H9 (cell line): ENCODE results near the gene SPIB. TPM values are rescaled to one million over a fixed set of nuclear protein-coding genes. Genes with fewer than 3 reads are reported as not detected.

ENCODE experiments used
- DNase-seq: peaks from one replicate; pipeline ENCODE4 v3.0.0-alpha.2; 2017
- H2AFZ ChIP-seq: one replicate; pipeline ENCODE4 v1.6.1; 2013; ENCODE audit warnings: mild to moderate bottlenecking, low read length, control low read depth, moderate library complexity
- H2AK5ac ChIP-seq: 2 replicates; pipeline ENCODE4 v1.6.1; 2013; ENCODE audit warnings: low read length, control low read depth, mixed read lengths; ENCODE audit not compliant: insufficient read length
- H2BK120ac ChIP-seq: one replicate; pipeline ENCODE4 v1.6.1; 2013; ENCODE audit warnings: low read depth, mild to moderate bottlenecking, low read length, control low read depth, inconsistent platforms; ENCODE audit not compliant: poor library complexity, severe bottlenecking
- H2BK12ac ChIP-seq: 2 replicates; pipeline ENCODE4 v1.6.1; 2013; ENCODE audit warnings: low read length, control low read depth, mixed read lengths, low read depth; ENCODE audit not compliant: insufficient read length
- H2BK15ac ChIP-seq: 2 replicates; pipeline ENCODE4 v1.6.1; 2013; ENCODE audit warnings: low read depth, low read length, control low read depth
- H2BK20ac ChIP-seq: one replicate; pipeline ENCODE4 v1.6.1; 2013; ENCODE audit warnings: low read depth, mild to moderate bottlenecking, low read length, control low read depth, inconsistent platforms; ENCODE audit not compliant: poor library complexity, severe bottlenecking
- H2BK5ac ChIP-seq: 2 replicates; pipeline ENCODE4 v1.6.1; 2013; ENCODE audit warnings: low read length, control low read depth, mixed read lengths; ENCODE audit not compliant: insufficient read length
- H3K14ac ChIP-seq: 2 replicates; pipeline ENCODE4 v1.6.1; 2013; ENCODE audit warnings: low read length, control low read depth; ENCODE audit not compliant: insufficient read depth
- H3K18ac ChIP-seq: 2 replicates; pipeline ENCODE4 v1.6.1; 2013; ENCODE audit warnings: low read depth, mild to moderate bottlenecking, mixed read lengths, low read length, control low read depth; ENCODE audit not compliant: insufficient read length
- H3K23ac ChIP-seq: 2 replicates; pipeline ENCODE4 v1.6.1; 2013; ENCODE audit warnings: low read length, control low read depth, mixed read lengths, low read depth; ENCODE audit not compliant: insufficient read length
- H3K23me2 ChIP-seq: 2 replicates; pipeline ENCODE4 v1.6.1; 2013; ENCODE audit warnings: low read depth, mild to moderate bottlenecking, mixed read lengths, low read length, control low read depth; ENCODE audit not compliant: insufficient read length, poor library complexity, severe bottlenecking
- H3K27ac ChIP-seq: 2 replicates; pipeline ENCODE4 v1.5.1; 2013; ENCODE audit warnings: low read length, control low read depth, mixed read lengths, low read depth; ENCODE audit not compliant: insufficient read length
- H3K27me3 ChIP-seq: 2 replicates; pipeline ENCODE4 v1.6.1; 2013; ENCODE audit warnings: low read length, control low read depth, inconsistent platforms; ENCODE audit not compliant: insufficient read depth
- H3K4ac ChIP-seq: 2 replicates; pipeline ENCODE4 v1.6.1; 2013; ENCODE audit warnings: low read depth, mild to moderate bottlenecking, control low read depth, inconsistent platforms, low read length, moderate library complexity
- H3K4me1 ChIP-seq: 2 replicates; pipeline ENCODE4 v1.6.1; 2013; ENCODE audit warnings: low read length, control low read depth, inconsistent platforms; ENCODE audit not compliant: insufficient read depth
- H3K4me2 ChIP-seq: 2 replicates; pipeline ENCODE4 v1.6.1; 2013; ENCODE audit warnings: low read length, control low read depth, mixed read lengths; ENCODE audit not compliant: insufficient read length, insufficient read depth
- H3K56ac ChIP-seq: 2 replicates; pipeline ENCODE4 v1.6.1; 2013; ENCODE audit warnings: low read depth, mild to moderate bottlenecking, mixed read lengths, low read length, control low read depth; ENCODE audit not compliant: insufficient read length
- H3K79me1 ChIP-seq: 2 replicates; pipeline ENCODE4 v1.6.1; 2013; ENCODE audit warnings: low read depth, mild to moderate bottlenecking, moderate library complexity, low read length, control low read depth, inconsistent platforms; ENCODE audit not compliant: insufficient read depth, poor library complexity, severe bottlenecking
- H3K79me2 ChIP-seq: 2 replicates; pipeline ENCODE4 v1.6.1; 2013; ENCODE audit warnings: low read length, control low read depth, inconsistent platforms; ENCODE audit not compliant: insufficient read depth
- H3K9ac ChIP-seq: 2 replicates; pipeline ENCODE4 v1.6.1; 2013; ENCODE audit warnings: low read length, control low read depth, mixed read lengths; ENCODE audit not compliant: insufficient read length; ENCODE audit errors: extremely low read depth
- H3K9me3 ChIP-seq: one replicate; pipeline ENCODE4 v1.6.1; 2013; ENCODE audit warnings: low read depth, low read length, inconsistent platforms; ENCODE audit not compliant: control insufficient read depth
- H3T11ph ChIP-seq: one replicate; pipeline ENCODE4 v1.6.1; 2013; ENCODE audit warnings: mild to moderate bottlenecking, low read length, control low read depth, inconsistent platforms
- H4K20me1 ChIP-seq: one replicate; pipeline ENCODE4 v1.6.1; 2013; ENCODE audit not compliant: control insufficient read depth, insufficient read length, insufficient read depth
- H4K5ac ChIP-seq: 2 replicates; pipeline ENCODE4 v1.6.1; 2013; ENCODE audit warnings: low read depth, mild to moderate bottlenecking, mixed read lengths, low read length, control low read depth; ENCODE audit not compliant: insufficient read length
- H4K8ac ChIP-seq: replicated peaks from 2 replicates; pipeline ENCODE4 v1.6.1; 2013; ENCODE audit warnings: low read length, control low read depth, mixed read lengths, low read depth; ENCODE audit not compliant: insufficient read length
- H4K91ac ChIP-seq: 2 replicates; pipeline ENCODE4 v1.6.1; 2013; ENCODE audit warnings: low read depth, mild to moderate bottlenecking, moderate library complexity, mixed read lengths, low read length, control low read depth; ENCODE audit not compliant: insufficient read length
- H3K27ac Mint-ChIP-seq, 3 experiments: 2 replicates in 2 of 3; 3 replicates in 1 of 3; pipeline ENCODE4 v1.8.0; 2020 to 2021; ENCODE audit warnings: mixed read lengths in 3 of 3, mild to moderate bottlenecking in 1 of 3, moderate library complexity in 1 of 3
- H3K27me3 Mint-ChIP-seq: 2 replicates; pipeline ENCODE4 v1.8.0; 2021; ENCODE audit warnings: low read depth, mild to moderate bottlenecking, moderate library complexity, mixed read lengths
- H3K36me3 Mint-ChIP-seq, 3 experiments: 2 replicates in 2 of 3; 3 replicates in 1 of 3; pipeline ENCODE4 v1.8.0; 2020 to 2021; ENCODE audit warnings: low read depth in 3 of 3, mixed read lengths in 3 of 3; ENCODE audit not compliant: insufficient read depth in 1 of 3
- H3K4me1 Mint-ChIP-seq, 2 experiments: 2 replicates each; pipeline ENCODE4 v1.8.0; 2020; ENCODE audit warnings: mixed read lengths in 2 of 2
- H3K4me3 Mint-ChIP-seq, 2 experiments: 2 replicates in 1 of 2; 3 replicates in 1 of 2; pipeline ENCODE4 v1.8.0; 2020 to 2021; ENCODE audit warnings: mild to moderate bottlenecking in 2 of 2, mixed read lengths in 2 of 2, moderate library complexity in 1 of 2
- H3K9me3 Mint-ChIP-seq, 2 experiments: 2 replicates in 1 of 2; 3 replicates in 1 of 2; pipeline ENCODE4 v1.8.0; 2020; ENCODE audit warnings: mild to moderate bottlenecking in 2 of 2, mixed read lengths in 2 of 2, moderate library complexity in 1 of 2
- CTCF ChIP-seq: fragments of 200-600 bp; sonication (generic); conservative IDR thresholded peaks from 3 replicates; pipeline ENCODE4 v1.8.0; 2021; ENCODE audit warnings: antibody characterized with exemption, mild to moderate bottlenecking
- WGBS: extraction: QIAGEN DNeasy Blood & Tissue Kit; methylation state at CpG from one replicate; pipeline ENCODE4 v1.1.7; 2013; ENCODE audit warnings: missing lambda C conversion rate, low lambda C conversion rate, mixed read lengths; ENCODE audit not compliant: insufficient read length; ENCODE audit errors: extremely low coverage; 5-methylcytosine and 5-hydroxymethylcytosine counted together
- total RNA-seq: library from RNA; stranded (reverse); gene quantifications from 2 replicates; pipeline ENCODE4 v1.2.1, GENCODE V29; 2021

Gene SPIB
- total RNA-seq, 1 experiment from 2014 or later: 33.3 TPM

- Histone ChIP-seq H3K27me3 (no peaks in the 10 kb centered on the region), H4K5ac (no peak overlapping the region), H2BK20ac (no peak overlapping the region), H3K9me3 (no peaks in the 10 kb centered on the region), H4K20me1 (no peaks in the 10 kb centered on the region), H3K4ac (no peak overlapping the region), H4K8ac (no peak overlapping the region), H3K27ac (no peak overlapping the region), H3K23me2 (no peaks in the 10 kb centered on the region), H3K79me1 (peaks cover 5% of the 10 kb centered on the region), H3K14ac (no peak overlapping the region), H4K91ac (no peak overlapping the region), H3K9ac (no peak overlapping the region), H3T11ph (no peak overlapping the region), H2BK12ac (no peak overlapping the region), H3K23ac (no peak overlapping the region), H2BK120ac (no peak overlapping the region), H3K4me2 (no peak overlapping the region), H3K79me2 (peaks cover 3% of the 10 kb centered on the region; the same call in 1 of the 2 replicates), H2AK5ac (no peak overlapping the region), H2AFZ (no peak overlapping the region), H3K18ac (no peak overlapping the region), H3K56ac (no peak overlapping the region), H2BK5ac (no peak overlapping the region), H3K4me1 (no peaks in the 10 kb centered on the region), H2BK15ac (no peak overlapping the region)
- TF ChIP-seq CTCF: no peak
- peaks cover 51 to 59% (median 59%) of the 10 kb centered on the region in 3 experiments for H3K36me3 Mint-ChIP-seq
- no peak overlapping the region for H3K4me3 Mint-ChIP-seq
- no CpG with 5 or more reads among the region's 5 CpGs for WGBS
- peaks cover 20 to 24% of the 10 kb centered on the region in 2 experiments for H3K9me3 Mint-ChIP-seq
- no peak overlapping the region; a peak in 1 of 7 replicates for H3K27ac Mint-ChIP-seq
- no peak for DNase-seq
- no peaks in the 10 kb centered on the region for H3K4me1 Mint-ChIP-seq
- no peaks in the 10 kb centered on the region for H3K27me3 Mint-ChIP-seq
Observed at GRCh38 chr19:50392759-50393158, 26.0 kb upstream of the SPIB start.
